ENCODE data around the gene MAD1L1. TPM values are rescaled to one million over a fixed set of nuclear protein-coding genes. Genes with fewer than 3 reads are reported as not detected.

The MAD1L1 gene
- total and polyA plus RNA-seq, 3 donors from 2014 or later: 63.1 to 149 (median 94.6) TPM

GRCh38 chr7:2248984-2249694, 16.4 kb upstream of the MAD1L1 start:
- DNase-seq: peak; percentile 74
- Histone ChIP-seq H3K9me3 (no peaks in the 10 kb centered on the region), H3K4me3 (no peak overlapping the region), H3K4me1 (no peaks in the 10 kb centered on the region), H3K36me3 (ENCODE audit: low read depth, missing control alignments) (no peaks in the 10 kb centered on the region), H3K27ac (peak overlapping the region in 1 of 2 donors; percentile 45), H3K27me3 (no peaks in the 10 kb centered on the region)
- TF ChIP-seq CTCF (IDR thresholded peaks at IDR 0.05): peak in 1 of 3 experiments; percentile 19
- TF ChIP-seq POLR2A (IDR thresholded peaks at IDR 0.05): no peak
- intact Hi-C loops (cut with DNase I; ENCODE audit: low total_unique reads): no loop called here
- WGBS, 2 donors: 54 to 62% methylated on average over 24 of the region's 24 CpGs

GRCh38 chr7:2247141-2247995, 14.6 kb upstream of the MAD1L1 start:
- H3K36me3 ChIP-seq (ENCODE audit: low read depth, missing control alignments): no peaks in the 10 kb centered on the region
- TF ChIP-seq POLR2A (IDR thresholded peaks at IDR 0.05): no peak
- peak; percentile 16 to 65 (median 39) for TF ChIP-seq CTCF (IDR thresholded peaks at IDR 0.05)
- no peak for DNase-seq
- no peaks in the 10 kb centered on the region for H3K27me3 ChIP-seq
- H3K4me1 ChIP-seq: peaks cover 4% of the 10 kb centered on the region
- no peaks in the 10 kb centered on the region for H3K9me3 ChIP-seq
- WGBS, 2 donors: 68 to 76% methylated on average over 19 to 36 of the region's 36 CpGs
- H3K27ac ChIP-seq: no peak overlapping the region
- H3K4me3 ChIP-seq: no peak overlapping the region
- intact Hi-C loops (cut with DNase I; ENCODE audit: low total_unique reads): no loop called here

GRCh38 chr7:2245883-2246675, 13.3 kb upstream of the MAD1L1 start:
- DNase-seq: no peak
- Histone ChIP-seq H3K36me3 (ENCODE audit: low read depth, missing control alignments) (no peaks in the 10 kb centered on the region), H3K27ac (no peak overlapping the region), H3K27me3 (no peaks in the 10 kb centered on the region), H3K9me3 (no peaks in the 10 kb centered on the region), H3K4me1 (peaks cover 6% of the 10 kb centered on the region), H3K4me3 (no peak overlapping the region)
- 76 to 77% methylated on average over 19 to 22 of the region's 22 CpGs for WGBS, 2 donors
- intact Hi-C loops (cut with DNase I; ENCODE audit: low total_unique reads): no loop called here
- TF ChIP-seq POLR2A (IDR thresholded peaks at IDR 0.05) (no peak), CTCF (IDR thresholded peaks at IDR 0.05) (no peak)

GRCh38 chr7:2244404-2244995, 11.8 kb upstream of the MAD1L1 start:
- intact Hi-C loops (cut with DNase I; ENCODE audit: low total_unique reads): no loop called here
- 85 to 90% methylated on average over 20 to 25 of the region's 25 CpGs for WGBS, 2 donors
- Histone ChIP-seq H3K27me3 (no peaks in the 10 kb centered on the region), H3K9me3 (no peaks in the 10 kb centered on the region), H3K36me3 (ENCODE audit: low read depth, missing control alignments) (no peaks in the 10 kb centered on the region), H3K4me1 (peaks cover 13% of the 10 kb centered on the region), H3K27ac (no peak overlapping the region), H3K4me3 (no peak overlapping the region)
- no peak for DNase-seq
- TF ChIP-seq CTCF (IDR thresholded peaks at IDR 0.05) (no peak), POLR2A (IDR thresholded peaks at IDR 0.05) (no peak)
